A673 (cell line): ENCODE data around the gene NXPH3. TPM values are rescaled to one million over a fixed set of nuclear protein-coding genes. Genes with fewer than 3 reads are reported as not detected.
A peak's percentile ranks its signal among the peaks of the same experiment; 100 is the strongest.

Experiments
- BruUV-seq: library from RNA; stranded (reverse); fragments of 400-500 nt; replicated peaks from 2 replicates; lab custom pipeline; 2021; lab: Mats Ljungman, UMichigan
- CTCF ChIA-PET: fragments of 300-600 bp; sonication (Branson Sonifier 250); formaldehyde crosslinking; loops from one replicate; lab custom pipeline; 2022; ENCODE audit warnings: antibody characterized with exemption; lab: Charles Lee
- POLR2A ChIA-PET: fragments of 300-600 bp; sonication (Branson Sonifier 250); formaldehyde crosslinking; loops from one replicate; lab custom pipeline; 2022; ENCODE audit warnings: antibody characterized with exemption; ENCODE audit not compliant: low non-redundant PET; lab: Charles Lee
- DNase-seq: peaks from one replicate; pipeline ENCODE4 v3.0.0-alpha.2; 2015; ENCODE audit warnings: low spot score
- H3K27ac ChIP-seq: fragments of 200-600 bp; sonication (generic); 2 replicates; pipeline ENCODE4 v1.5.1; 2016; ENCODE audit warnings: mixed run types, low read depth, mild to moderate bottlenecking, mixed read lengths, antibody characterized with exemption, low read length; ENCODE audit not compliant: poor library complexity, severe bottlenecking
- H3K27me3 ChIP-seq: fragments of 200-600 bp; sonication (generic); replicated peaks from 2 replicates; pipeline ENCODE4 v1.6.1; 2017; ENCODE audit warnings: mixed run types, low read depth, mild to moderate bottlenecking, mixed read lengths, antibody characterized with exemption, low read length; ENCODE audit not compliant: insufficient read depth, poor library complexity
- H3K36me3 ChIP-seq: fragments of 200-600 bp; sonication (generic); 2 replicates; pipeline ENCODE4 v1.6.1; 2016; ENCODE audit warnings: mixed run types, mild to moderate bottlenecking, mixed read lengths, antibody characterized with exemption, low read length; ENCODE audit not compliant: insufficient read depth, poor library complexity, severe bottlenecking
- H3K4me1 ChIP-seq: fragments of 200-600 bp; sonication (generic); 2 replicates; pipeline ENCODE4 v1.6.1; 2017; ENCODE audit warnings: mixed run types, mild to moderate bottlenecking, mixed read lengths, antibody characterized with exemption, low read length; ENCODE audit not compliant: insufficient read depth, poor library complexity, severe bottlenecking
- H3K4me3 ChIP-seq: fragments of 200-600 bp; sonication (generic); 2 replicates; pipeline ENCODE4 v1.5.1; 2016; ENCODE audit warnings: low read depth, mixed run types, mild to moderate bottlenecking, mixed read lengths, low read length; ENCODE audit not compliant: poor library complexity, severe bottlenecking
- H3K9me3 ChIP-seq: fragments of 200-600 bp; sonication (generic); 2 replicates; pipeline ENCODE4 v1.6.1; 2016; ENCODE audit warnings: mixed run types, low read depth, mild to moderate bottlenecking, mixed read lengths, antibody characterized with exemption, low read length; ENCODE audit not compliant: poor library complexity, severe bottlenecking
- CTCF ChIP-seq: fragments of 300-800, 200-600 bp; sonication (generic); conservative IDR thresholded peaks from 2 replicates; pipeline ENCODE4 v1.5.1; 2017; ENCODE audit warnings: low read depth, mild to moderate bottlenecking, antibody characterized with exemption, low read length, moderate library complexity, mixed read lengths
- EZH2 ChIP-seq: fragments of 200-600 bp; sonication (generic); IDR thresholded peaks from 2 replicates; pipeline ENCODE4 v1.6.1; 2017; ENCODE audit warnings: borderline replicate concordance, low read depth, mild to moderate bottlenecking, mixed read lengths, antibody characterized with exemption, low read length; ENCODE audit not compliant: poor library complexity, severe bottlenecking
- intact Hi-C: fragments of 100-400 bp; cut with micrococcal nuclease; formaldehyde crosslinking; loops from one replicate; pipeline ENCODE4 v1.10.0; 2022; ENCODE audit not compliant: unreplicated experiment
- total RNA-seq: library from RNA; stranded (reverse); gene quantifications from 2 replicates; pipeline ENCODE4 v1.2.3, GENCODE V29; 2021

The NXPH3 gene
- total RNA-seq, 1 experiment from 2014 or later: 0.21 TPM

GRCh38 chr17:49555495-49556222 lies 20.0 kb upstream of the NXPH3 start:
- H3K9me3 ChIP-seq: no peaks in the 10 kb centered on the region
- DNase-seq: no peak
- no peaks in the 10 kb centered on the region for H3K36me3 ChIP-seq
- no peak overlapping the region for H3K4me3 ChIP-seq
- peaks cover 4% of the 10 kb centered on the region for H3K4me1 ChIP-seq
- CTCF ChIA-PET: interaction anchor here (0.6 to 2.9 kb wide), 5 partner anchors 10 to 148 kb away, joined by 3 to 26 read pairs (median 7); partner anchors contain the start of gene PHB1
- intact Hi-C loops: loop anchor here (1.0 to 2.0 kb wide), 4 partner anchors 59 to 241 kb away; no protein-coding TSS in a partner anchor
- H3K27me3 ChIP-seq: no peaks in the 10 kb centered on the region
- H3K27ac ChIP-seq: no peak overlapping the region
- no TSS peak for BruUV-seq
- POLR2A ChIA-PET: interaction anchor here (0.6 kb wide), 1 partner anchor 46 kb away, joined by 3 read pairs; no protein-coding TSS in a partner anchor
- TF ChIP-seq EZH2: no peak
- TF ChIP-seq CTCF: no peak

GRCh38 chr17:49556223-49556943 lies 19.3 kb upstream of the NXPH3 start:
- Histone ChIP-seq H3K9me3 (no peaks in the 10 kb centered on the region), H3K36me3 (no peaks in the 10 kb centered on the region), H3K27ac (no peak overlapping the region), H3K4me3 (no peak overlapping the region), H3K4me1 (peaks cover 4% of the 10 kb centered on the region), H3K27me3 (no peaks in the 10 kb centered on the region)
- intact Hi-C loops: loop anchor here (1.0 to 2.0 kb wide), 3 partner anchors 60 to 148 kb away; no protein-coding TSS in a partner anchor
- no TSS peak for BruUV-seq
- ChIA-PET POLR2A (no interaction called here), CTCF (interaction anchor here (0.6 to 2.9 kb wide), 12 partner anchors 10 to 207 kb away, joined by 3 to 26 read pairs (median 4); partner anchors contain the start of genes FAM117A, NGFR and PHB1)
- DNase-seq: peak; percentile 88
- TF ChIP-seq CTCF (peak; percentile 99), EZH2 (no peak)

GRCh38 chr17:49557312-49558024 lies 18.2 kb upstream of the NXPH3 start:
- no peak for TF ChIP-seq EZH2
- peak; percentile 75 for TF ChIP-seq CTCF
- no TSS peak for BruUV-seq
- intact Hi-C loops: loop anchor here (2.0 kb wide), 2 partner anchors 61 to 149 kb away; no protein-coding TSS in a partner anchor
- Histone ChIP-seq H3K36me3 (no peaks in the 10 kb centered on the region), H3K4me1 (peaks cover 4% of the 10 kb centered on the region), H3K27ac (no peak overlapping the region), H3K4me3 (no peak overlapping the region), H3K9me3 (no peaks in the 10 kb centered on the region), H3K27me3 (no peaks in the 10 kb centered on the region)
- ChIA-PET CTCF (interaction anchor here (0.6 to 2.9 kb wide), 13 partner anchors 8 to 440 kb away, joined by 3 to 26 read pairs (median 5); partner anchors contain the start of genes PHB1 and SLC35B1), POLR2A (no interaction called here)
- DNase-seq: peak; percentile 81
